Measurements from ENCODE around the gene CERS4.
"Not testable (repeated sequence)": the region's sequence is repeated elsewhere in the genome, so short reads cannot be mapped to it uniquely, and the experiment has no call there.

The CERS4 gene

GRCh38 chr19:8209462-8210378 lies 550 bp downstream of the CERS4 start:
- no peak for DNase-seq (ENCODE audit: low spot score)

- no peak for DNase-seq (ENCODE audit: low spot score)
Observed at GRCh38 chr19:8210421-8211101, 1.4 kb downstream of the CERS4 start.

GRCh38 chr19:8212212-8212611 lies 3.0 kb downstream of the CERS4 start:
- DNase-seq (ENCODE audit: low spot score), result no peak

- DNase-seq (ENCODE audit: low spot score), result no peak
Observed at GRCh38 chr19:8212916-8213315, 3.7 kb downstream of the CERS4 start.

- no peak for DNase-seq (ENCODE audit: low spot score)
Observed at GRCh38 chr19:8213827-8214672, 4.9 kb downstream of the CERS4 start.

GRCh38 chr19:8214802-8215201 lies 5.6 kb downstream of the CERS4 start:
- no peak for DNase-seq (ENCODE audit: low spot score)

- DNase-seq (ENCODE audit: low spot score), result no peak
Observed at GRCh38 chr19:8215783-8216182, 6.6 kb downstream of the CERS4 start.

GRCh38 chr19:8216357-8216756 lies 7.2 kb downstream of the CERS4 start:
- DNase-seq (ENCODE audit: low spot score), result no peak

GRCh38 chr19:8218127-8218526 lies 9.0 kb downstream of the CERS4 start:
- not testable (repeated sequence) for DNase-seq (ENCODE audit: low spot score)

- no peak for DNase-seq (ENCODE audit: low spot score)
Observed at GRCh38 chr19:8220481-8220880, 11.3 kb downstream of the CERS4 start.

GRCh38 chr19:8221161-8221560 lies 12.0 kb downstream of the CERS4 start:
- no peak for DNase-seq (ENCODE audit: low spot score)

- DNase-seq (ENCODE audit: low spot score), result not testable (repeated sequence)
Observed at GRCh38 chr19:8223442-8223841, 14.3 kb downstream of the CERS4 start.

- DNase-seq (ENCODE audit: low spot score), result no peak
Observed at GRCh38 chr19:8224394-8225145, 15.4 kb downstream of the CERS4 start.

- no peak for DNase-seq (ENCODE audit: low spot score)
Observed at GRCh38 chr19:8231073-8231604, 22.0 kb downstream of the CERS4 start.

GRCh38 chr19:8233370-8233769 lies 24.2 kb downstream of the CERS4 start:
- no peak for DNase-seq (ENCODE audit: low spot score)

GRCh38 chr19:8237026-8237425 lies 27.9 kb downstream of the CERS4 start:
- no peak for DNase-seq (ENCODE audit: low spot score)

- no peak for DNase-seq (ENCODE audit: low spot score)
Observed at GRCh38 chr19:8238251-8238650, 29.1 kb downstream of the CERS4 start.

GRCh38 chr19:8239528-8240273 lies 30.5 kb downstream of the CERS4 start:
- no peak for DNase-seq (ENCODE audit: low spot score)

GRCh38 chr19:8240274-8241229 lies 31.4 kb downstream of the CERS4 start:
- peak; percentile 61 for DNase-seq (ENCODE audit: low spot score)

All from kidney capillary endothelial cell (primary cell).